SKM-1 (cell line): ENCODE data around the gene ZC2HC1C.
"Not testable (repeated sequence)": the region's sequence is repeated elsewhere in the genome, so short reads cannot be mapped to it uniquely, and the experiment has no call there.

ENCODE experiments used
- DNase-seq: peaks from one replicate; lab custom pipeline; 2025; ENCODE audit not compliant: unreplicated experiment; lab: John Stamatoyannopoulos, UW

The ZC2HC1C gene

DNA sequence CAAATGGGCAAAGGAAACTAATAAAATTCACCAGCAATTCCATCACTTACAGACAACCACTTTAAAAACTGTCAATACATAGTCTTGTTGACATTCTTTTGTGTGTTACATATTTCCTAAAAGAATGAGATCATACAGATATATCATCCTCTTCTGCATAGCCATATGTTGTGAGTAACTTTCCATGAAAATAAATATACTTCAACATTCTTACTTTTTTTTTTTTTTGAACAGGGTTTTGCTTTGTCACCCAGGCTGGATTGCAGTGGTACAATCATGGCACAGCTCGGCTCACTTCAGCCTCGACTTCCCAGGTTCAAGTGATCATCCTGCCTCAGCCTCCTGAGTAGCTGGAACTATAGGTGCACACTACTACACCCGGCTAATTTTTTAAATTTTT, 20.9 kb downstream of the ZC2HC1C start:
- DNase-seq, result no peak

DNA sequence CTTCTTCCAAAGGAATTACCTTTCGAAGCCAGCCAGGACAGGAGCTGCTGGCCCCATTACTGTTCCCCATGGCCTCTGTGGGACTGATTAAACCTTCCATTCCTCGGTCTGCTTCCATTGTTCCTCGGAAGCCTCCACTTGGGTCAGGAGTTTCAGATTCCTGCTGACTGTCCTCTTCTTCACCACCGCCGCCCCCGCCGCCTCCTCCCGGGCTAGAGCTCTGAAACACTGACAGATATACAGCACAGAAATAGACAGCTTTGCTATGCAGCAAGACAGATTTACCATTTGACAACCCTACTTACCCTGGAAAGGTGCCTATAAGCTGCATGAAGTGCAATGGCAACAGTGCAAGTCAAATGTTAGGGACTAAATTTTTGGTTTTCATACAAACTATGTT, 21.8 kb downstream of the ZC2HC1C start:
- DNase-seq, result no peak

DNA sequence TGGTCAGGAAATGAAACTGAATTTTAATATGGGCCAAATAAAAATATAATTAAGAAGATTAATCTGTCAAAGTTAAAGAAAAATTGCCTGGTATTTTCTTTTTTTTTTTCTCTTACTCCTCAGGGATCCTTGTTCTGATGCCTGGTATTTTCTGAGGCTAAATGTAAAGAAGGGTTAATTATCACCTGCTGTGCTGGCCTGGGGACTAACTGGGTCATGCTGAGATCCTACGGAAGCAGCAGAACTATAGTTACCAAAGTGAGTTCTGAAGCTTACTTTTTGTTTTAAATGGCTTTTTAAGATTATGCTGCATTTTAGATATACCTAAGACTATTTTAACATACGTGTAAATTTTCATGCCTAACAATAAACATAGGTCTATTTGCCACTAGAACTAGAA, 23.3 kb downstream of the ZC2HC1C start:
- DNase-seq, result no peak

DNA sequence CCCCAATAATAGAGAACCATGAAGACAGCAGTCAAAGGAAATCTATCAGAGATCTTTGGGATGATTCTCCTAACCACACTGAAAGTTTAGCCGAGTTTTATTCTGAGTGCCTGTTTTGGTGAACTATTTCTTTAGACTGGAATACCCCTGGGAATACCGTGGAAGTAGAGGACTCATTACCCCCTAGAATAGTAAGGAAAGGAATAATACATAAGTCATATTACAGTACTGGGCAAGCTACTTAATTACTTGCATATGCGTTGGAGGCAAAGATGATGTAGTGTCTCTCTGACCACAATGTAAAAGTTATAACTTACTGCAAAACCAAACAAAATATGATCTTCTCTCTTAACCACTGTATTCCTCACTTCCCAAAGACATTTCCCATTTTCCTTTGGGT, 25.5 kb downstream of the ZC2HC1C start:
- DNase-seq, result no peak

DNA sequence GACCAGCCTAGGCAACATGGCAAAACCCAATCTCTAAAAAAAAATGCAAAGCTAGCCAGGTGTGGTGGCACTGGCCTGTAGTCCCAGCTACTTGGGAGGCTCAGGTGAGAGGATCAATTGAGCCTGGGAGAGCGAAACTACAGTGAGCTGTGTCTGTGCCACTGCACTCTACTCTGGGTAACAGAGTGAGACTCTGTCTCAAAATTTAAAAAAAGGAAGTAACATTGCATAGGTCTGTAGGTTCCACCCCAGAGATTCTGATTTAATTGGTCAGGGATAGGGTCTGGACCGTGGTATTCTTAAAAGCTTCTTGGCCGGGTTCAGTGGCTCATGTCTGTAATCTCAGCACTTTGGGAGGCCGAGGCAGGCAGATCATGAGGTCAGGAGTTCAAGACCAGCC, 26.2 kb downstream of the ZC2HC1C start:
- DNase-seq, result no peak

DNA sequence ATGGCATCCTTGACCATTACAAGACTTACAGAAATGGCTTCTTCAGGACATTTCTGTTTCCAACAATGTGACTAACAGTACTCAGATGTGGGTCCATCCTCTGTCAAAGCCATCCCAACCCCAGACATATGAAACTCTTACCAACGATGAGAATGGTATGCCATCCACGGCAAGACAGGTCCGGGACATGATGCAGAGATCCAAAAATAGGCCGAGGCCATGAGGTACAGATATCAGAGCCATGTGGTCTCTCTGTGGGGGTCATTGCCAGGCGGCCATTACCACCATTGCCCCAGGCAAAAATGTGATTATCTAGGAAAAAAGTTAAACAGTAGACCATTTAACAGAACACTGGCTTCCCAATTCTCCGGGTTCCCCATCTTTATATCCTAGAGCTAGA, 27.5 kb downstream of the ZC2HC1C start:
- DNase-seq, result no peak

DNA sequence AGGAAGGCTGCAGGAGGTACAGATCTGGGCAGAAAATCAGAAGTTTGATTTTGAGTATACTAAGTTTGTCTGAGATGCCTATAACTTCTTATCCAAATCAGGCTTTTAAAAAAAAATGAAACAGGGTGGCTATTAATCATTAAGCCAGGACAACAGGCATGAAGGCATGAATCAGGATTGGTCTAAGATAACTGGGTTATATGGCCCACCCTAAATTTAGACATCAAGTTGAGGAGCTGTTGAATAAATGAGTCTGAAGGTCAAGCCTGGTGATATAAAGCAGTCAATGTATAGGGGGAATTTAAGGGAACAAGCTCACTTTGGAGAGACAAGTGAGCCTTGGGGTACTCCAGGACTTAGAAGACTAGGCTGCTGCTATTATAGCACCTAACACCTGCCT, 28.8 kb downstream of the ZC2HC1C start:
- DNase-seq, result no peak

DNA sequence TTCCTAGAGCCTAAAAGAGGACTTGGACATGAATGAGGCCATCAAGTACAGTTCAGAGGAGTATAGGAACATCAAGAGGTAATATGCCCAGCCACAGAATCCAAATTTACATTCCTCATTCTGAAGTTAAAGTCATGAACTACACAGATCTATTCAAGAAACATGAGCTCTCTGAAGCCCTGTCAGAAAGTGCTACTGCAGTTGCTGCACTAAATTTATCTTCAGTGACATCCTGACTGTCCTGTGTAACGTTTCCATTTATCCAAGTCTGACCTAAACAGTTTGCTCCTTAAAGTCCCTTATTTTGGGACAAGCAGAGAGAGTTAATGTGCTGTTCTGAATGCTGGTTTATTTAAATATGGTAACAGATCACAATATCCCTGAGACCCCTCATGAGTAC, 29.2 kb downstream of the ZC2HC1C start:
- no peak for DNase-seq

DNA sequence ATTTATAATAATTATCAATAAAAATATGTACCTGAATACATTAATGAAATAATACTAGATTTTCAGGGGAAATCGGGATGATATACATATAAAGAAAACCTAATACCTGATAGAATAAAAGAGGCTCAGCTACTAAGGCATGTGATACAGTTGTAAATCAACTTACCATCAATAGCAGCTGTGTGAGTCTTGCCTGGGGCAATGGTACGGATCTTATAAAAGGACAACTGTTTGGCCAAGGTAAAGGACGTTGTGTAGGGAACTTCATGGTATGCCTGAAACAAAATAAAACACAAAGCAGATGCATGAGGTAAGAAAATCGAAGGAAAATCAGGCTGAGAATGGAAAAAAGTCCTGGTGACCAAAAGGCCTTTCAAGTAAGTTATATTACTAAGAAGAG, 32.0 kb downstream of the ZC2HC1C start:
- no peak for DNase-seq

DNA sequence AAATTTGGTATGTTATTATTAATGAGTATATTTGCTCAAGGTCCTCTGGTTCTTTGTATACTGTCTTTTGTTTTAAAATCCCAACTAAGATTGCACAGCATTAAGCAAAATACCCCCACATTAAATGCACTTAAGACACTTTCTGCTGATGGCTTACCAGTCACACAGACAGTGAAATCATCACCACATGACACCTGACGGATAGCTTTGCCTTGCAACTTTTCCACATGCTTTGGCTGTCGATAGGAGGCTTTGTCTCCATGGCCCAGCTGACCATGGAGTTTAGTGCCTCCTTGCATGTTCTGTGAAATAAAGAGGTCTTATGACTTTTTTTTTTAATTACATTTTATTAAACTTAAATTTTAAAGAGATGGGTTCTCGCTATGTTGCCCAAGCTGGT, 37.7 kb downstream of the ZC2HC1C start:
- DNase-seq, result no peak

DNA sequence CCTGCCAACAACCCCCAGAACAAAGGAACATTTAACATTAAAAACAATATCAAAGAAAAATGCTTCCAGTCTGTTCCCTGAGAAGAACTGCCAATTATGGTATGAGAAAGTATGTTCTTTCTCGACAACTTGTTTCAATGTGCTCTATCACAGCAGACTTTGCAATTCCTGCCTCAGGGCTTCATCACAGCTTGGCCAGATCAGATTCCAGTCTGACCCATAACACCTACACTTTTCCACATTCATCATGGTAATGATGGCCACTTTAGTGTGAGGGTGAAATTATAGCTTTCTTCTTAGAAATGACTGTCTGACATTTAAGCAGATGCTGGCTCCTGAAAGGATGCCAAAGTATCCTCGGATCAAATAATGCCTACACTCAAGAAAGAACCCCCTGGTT, 40.4 kb downstream of the ZC2HC1C start:
- no peak for DNase-seq

DNA sequence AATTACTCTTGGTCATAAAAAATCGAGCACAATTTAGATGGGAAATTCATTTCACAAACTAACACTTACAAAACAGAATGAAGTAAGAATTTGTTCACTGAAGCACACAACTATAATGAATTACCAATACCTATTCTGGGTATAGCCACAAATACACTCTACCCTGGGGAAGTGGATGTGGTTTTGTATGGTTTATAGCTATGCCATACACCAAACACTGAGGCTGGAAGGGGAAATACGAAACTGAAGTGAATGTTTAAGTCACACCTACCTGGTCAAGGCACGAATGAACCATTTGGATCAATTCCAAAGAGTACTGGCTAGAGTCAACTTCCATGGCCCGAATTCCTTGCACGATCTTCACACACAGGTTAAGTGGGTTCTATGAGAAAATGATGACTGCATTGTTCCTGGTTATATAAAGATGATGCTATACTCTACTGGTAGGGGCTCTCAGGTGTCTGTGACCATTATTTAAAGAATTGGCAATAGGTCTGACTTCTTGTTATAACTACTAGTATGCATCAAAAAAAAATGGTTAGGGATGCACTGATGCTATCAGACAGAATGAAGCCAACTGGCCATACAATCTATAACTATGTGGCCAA, 44.6 kb downstream of the ZC2HC1C start:
- no peak for DNase-seq

DNA sequence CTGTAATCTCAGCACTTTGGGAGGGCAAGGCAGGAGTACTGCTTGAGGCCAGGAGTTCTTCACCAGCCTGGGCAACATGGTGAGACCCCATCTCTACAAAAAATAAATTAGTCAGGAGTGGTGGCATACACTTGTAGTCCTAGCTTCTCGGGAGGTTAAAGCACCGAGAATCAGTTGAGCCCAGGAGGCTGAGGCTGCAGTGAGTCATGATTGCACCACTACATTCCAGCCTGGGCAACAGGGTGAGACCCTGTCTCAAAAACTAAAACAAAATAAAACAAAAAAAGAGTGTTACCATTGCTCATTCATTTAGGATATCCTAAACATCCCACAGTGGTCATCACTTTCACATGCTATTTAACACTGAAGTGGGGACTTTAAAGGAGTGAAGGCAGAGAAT, 49.6 kb downstream of the ZC2HC1C start:
- DNase-seq, result no peak

DNA sequence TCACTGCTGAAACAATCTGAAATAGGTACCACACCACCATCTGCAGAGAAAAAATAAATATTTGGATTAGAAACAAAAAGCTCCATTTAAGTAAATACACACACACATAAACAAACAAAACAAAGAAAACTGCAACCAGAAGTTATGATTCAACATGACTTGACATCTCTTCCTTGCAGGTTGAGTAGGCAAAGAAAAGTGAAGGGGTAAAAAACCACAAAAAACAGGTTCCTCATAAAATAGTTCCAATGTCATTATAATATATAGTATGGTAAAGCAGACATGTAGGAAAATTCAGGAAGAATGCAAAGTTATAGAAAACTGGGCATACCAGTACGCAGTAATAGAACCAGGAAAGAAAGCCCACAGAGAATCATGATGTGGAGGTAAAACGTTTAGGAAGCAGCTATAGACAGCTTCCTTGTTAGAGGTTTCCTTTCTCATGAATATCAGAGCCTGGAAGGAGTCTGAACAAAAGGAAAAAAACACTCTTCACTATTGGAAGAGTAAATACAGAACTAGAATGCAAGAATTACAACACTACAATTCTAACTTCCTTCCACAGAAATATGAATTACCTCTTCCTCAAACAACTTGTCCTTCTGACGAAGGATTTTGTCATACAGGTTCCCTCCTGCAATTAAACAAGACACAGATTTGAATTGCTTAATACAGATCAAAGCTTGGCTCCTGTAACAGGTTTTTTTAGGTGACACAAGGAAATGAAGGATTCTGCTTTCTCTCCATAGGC, 51.3 kb downstream of the ZC2HC1C start:
- peak; percentile 27 for DNase-seq

DNA sequence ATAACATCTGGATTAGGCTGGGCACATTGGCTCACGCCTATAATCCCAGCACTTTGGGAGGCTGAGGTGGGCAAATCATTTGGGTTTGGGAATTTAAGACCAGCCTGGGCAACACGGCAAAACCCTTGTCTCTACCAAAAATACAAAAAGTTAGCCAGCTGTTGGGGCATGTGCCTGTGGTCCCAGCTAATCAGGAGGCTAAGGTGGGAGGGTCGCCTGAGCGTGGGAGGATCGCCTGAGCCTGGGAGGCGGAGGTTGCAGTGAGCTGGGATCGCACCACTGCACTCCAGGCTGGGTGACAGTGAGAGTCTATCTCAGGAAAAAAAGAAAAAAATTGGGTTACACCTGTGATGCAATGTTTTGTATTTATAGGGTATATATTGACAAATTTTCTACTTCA, 52.1 kb downstream of the ZC2HC1C start:
- DNase-seq, result no peak

DNA sequence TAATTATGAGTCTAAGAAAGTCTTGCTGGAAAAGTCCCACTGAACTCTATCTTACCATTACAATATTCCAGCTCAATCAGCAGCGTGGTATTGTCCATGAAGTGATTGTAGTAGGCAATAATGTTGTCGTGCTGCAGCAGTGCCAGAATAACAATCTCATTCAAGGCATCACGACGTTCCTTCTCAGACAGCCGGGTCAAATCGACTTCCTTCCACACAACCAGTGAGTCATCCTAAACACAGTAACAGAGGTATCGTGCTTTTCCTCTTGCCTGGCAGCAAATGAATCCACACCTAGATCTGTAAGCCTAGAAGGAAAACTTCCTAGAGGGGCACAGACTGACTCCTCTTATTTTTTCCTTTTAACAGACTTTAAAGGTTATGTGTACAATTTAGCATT, 54.5 kb downstream of the ZC2HC1C start:
- DNase-seq, result no peak

DNA sequence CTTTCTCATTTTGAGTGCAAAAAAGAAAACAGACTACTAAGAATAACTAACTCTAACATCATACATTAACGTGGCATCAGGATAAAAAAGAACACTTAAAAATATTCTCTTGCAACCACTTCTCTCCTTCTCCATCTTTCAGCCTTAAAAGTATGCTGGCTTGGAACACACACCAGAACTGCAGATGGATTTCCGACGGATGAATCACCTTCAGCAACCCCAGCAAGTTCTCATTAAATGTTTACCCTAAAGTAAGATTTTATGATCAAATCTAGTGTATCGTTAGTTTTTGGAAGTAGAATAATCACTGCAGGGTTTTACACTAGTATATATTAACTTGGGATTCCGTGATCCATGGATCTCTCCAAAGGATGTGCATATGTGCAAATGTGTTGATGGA, 56.2 kb downstream of the ZC2HC1C start:
- DNase-seq, result no peak

DNA sequence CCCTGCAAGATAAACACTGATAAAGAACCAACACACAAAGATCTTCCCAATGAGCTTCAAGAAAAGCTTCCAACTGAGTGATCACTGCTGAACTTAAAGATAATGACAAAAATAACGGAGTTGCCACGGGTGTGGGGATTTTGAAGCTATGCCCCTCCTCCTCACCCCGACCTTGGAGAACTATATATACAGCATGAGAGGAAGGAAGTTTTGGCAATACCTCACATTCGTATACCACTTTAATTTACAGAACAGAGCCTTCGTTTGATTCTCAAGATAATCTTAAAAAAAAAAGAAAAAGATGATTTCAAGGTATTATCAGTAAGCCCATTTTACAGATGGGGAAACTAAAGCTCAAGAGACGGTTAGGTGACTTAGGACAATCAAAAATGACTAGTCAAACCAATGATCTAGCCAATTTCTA, 56.7 kb downstream of the ZC2HC1C start:
- peak; percentile 9 for DNase-seq

DNA sequence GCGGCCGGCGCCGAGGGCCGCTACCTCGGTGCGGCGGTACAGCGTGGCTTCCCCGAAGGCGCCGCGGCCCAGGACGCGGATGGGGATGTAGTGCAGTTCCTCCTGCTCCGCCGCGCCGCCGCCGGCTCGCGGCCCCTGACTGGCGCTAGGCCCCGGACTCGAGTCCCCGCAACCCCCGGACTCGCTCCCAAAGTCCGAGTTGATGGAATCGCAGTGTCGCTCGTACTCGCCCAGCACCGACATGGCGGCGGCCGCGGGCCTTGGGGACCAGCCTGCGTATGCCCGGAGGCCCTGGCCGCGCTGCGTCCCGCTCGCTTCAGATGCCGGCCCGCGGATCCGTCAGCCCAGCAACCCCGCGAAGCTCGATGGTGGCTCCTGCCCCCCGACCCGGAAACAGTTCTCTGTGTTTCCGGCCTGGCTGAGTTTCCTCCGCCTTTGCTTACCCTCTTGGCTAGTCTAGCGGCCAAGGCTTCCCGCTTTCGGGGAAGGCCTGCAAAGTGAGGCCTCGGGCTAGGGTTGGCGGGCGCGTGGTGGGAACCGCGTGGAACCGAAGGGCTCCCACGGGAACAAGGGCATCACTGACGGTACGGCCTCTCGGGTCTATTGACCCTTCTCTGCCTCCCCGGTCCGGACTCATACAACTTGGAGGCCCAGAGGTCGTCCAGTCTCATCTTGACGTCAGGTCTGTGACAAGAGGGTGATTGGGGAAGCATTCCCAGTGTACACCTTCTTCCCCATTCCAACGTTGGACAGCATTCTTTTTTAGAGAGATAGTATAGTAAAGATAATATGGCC, 57.4 kb downstream of the ZC2HC1C start, which contains the start of gene NEK9:
TSS of gene NEK9 (minus strand) at position 370 of the 795 bp plus-strand sequence. CDS start at position 243, 127 bp downstream.
- peak; percentile 44 for DNase-seq

DNA sequence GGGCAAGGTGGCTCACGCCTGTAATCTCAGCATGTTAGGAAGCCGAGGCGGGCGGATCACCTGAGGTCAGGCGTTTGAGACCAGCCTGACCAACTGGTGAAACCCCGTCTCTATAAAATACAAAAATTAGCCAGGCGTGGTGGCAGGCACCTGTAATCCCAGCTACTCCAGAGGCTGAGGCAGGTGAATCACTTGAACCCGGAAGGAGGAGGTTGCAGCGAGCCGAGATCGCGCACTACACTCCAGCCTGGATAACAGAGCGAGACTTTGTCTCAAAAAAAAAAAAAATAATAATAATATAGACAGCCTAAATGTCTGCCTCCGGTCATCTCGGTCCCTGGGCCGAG, 58.0 kb downstream of the ZC2HC1C start:
- not testable (repeated sequence) for DNase-seq

DNA sequence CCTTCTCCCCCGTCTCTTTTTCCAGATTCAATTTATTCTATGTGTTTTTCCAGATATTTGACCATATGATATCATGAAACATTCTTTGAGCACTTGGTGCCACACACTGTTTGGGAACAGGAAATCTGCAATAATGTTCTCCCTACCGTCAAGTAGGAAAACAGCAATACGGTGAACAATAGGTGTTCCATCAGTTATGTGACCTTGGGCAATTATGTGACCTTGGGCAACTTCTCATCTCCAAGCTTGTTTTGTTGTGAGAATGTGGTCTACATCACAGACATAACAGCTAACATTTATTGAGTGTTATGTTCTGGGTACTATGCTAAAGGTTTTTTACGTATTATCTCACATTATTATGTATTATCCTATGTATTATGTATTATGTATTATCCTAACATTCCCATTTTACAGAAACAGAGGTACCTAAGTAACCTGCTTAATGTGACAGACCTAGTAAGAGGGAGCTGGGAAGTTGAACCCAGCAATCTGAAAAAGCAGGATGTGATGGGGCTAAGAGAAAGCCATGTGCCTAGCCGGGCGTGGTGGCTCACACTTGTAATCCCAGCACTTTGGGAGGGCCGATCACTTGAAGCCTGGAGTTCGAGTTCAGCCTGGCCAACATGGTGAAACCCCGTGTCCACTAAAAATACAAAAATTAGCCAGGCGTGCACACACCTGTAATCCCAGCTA, 58.6 kb downstream of the ZC2HC1C start:
- DNase-seq, result no peak

DNA sequence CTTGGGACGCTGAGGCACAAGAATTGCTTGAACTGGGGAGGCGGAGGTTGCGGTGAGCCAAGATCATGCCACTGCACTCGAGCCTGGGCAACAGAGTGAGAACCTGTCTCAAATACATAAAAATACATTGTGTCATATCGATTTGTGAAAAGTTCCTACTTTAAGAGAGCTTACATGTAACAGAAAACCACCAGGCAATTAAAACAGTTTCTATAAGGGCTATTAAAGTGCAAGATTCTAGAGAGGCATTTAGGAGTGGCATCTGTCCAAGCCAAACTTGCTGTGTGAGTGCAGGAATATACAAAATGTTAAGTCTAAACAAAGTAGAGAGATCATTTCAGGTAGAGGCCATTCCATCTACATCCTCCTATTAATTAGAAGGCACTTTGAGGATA, 59.2 kb downstream of the ZC2HC1C start:
- DNase-seq, result no peak
